Breast epithelium (tissue), 3 donors: ENCODE results near the gene NRXN3.

Experiments
- POLR2A ChIP-seq: fragments of 450-650 bp; IDR thresholded peaks from one replicate; pipeline ENCODE4 v1.6.1; 2016; ENCODE audit warnings: antibody characterized with exemption, mild to moderate bottlenecking, moderate library complexity
- TF ChIP-seq, protein P1 (sequence below), 3 donors: fragments of 450-650 bp; IDR thresholded peaks; one replicate each; pipeline ENCODE4 v1.5.1; 2016 to 2017; ENCODE audit warnings: antibody characterized with exemption in 3 of 3, mild to moderate bottlenecking in 3 of 3, moderate library complexity in 3 of 3

DNA sequence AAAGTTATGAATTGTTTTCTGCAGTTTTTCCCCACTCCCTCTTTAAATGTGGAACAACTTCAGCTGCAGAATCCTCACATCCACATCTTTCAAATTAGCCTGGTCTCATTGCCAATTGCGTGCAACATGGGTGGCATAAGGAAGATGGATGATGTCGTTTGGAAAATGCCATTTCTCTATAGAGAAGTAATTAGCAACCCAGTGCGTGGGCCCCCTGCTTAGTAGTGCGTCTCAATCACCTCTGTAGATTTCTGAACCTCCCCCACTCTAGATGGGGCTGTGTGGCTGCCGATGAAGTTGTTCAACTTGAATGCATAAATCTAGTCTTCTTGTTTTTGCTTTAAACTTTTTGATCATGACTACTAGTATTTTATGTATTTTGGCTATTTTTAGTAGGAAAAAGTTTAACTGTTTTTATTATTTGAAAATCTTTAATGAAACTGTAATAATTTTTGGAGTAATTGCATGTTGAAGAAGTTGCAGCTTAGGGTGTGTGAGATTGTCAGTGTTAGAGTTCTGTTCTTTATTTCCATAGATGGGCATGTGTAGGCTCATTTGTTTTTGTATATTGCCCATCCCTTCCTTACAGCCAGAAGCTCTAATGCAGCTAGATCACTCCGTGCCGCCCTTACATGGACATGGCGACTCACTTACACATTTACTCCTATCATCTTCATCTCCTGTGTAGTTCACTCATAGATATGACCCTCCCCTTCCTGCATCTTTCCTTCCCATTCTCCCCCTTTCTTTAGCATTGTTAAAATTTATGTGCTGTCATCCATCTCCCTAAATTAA lies 1683.0 kb downstream of the NRXN3 start:
- TF ChIP-seq, protein P1, sequence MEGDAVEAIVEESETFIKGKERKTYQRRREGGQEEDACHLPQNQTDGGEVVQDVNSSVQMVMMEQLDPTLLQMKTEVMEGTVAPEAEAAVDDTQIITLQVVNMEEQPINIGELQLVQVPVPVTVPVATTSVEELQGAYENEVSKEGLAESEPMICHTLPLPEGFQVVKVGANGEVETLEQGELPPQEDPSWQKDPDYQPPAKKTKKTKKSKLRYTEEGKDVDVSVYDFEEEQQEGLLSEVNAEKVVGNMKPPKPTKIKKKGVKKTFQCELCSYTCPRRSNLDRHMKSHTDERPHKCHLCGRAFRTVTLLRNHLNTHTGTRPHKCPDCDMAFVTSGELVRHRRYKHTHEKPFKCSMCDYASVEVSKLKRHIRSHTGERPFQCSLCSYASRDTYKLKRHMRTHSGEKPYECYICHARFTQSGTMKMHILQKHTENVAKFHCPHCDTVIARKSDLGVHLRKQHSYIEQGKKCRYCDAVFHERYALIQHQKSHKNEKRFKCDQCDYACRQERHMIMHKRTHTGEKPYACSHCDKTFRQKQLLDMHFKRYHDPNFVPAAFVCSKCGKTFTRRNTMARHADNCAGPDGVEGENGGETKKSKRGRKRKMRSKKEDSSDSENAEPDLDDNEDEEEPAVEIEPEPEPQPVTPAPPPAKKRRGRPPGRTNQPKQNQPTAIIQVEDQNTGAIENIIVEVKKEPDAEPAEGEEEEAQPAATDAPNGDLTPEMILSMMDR (IDR thresholded peaks at IDR 0.05), result no peak
- no peak for TF ChIP-seq POLR2A
